Bronchial epithelial cell (primary cell): Measurements from ENCODE around the gene SH3RF1. TPM values are rescaled to one million over a fixed set of nuclear protein-coding genes. Genes with fewer than 3 reads are reported as not detected.

Source experiments
- DNase-seq: peaks from one replicate; pipeline ENCODE4 v3.0.0-alpha.2; 2010; ENCODE audit warnings: low read depth
- FAIRE-seq: peaks from 2 replicates; lab custom pipeline; 2011; peaks lifted over from hg19 to GRCh38; lab: Jason Lieb, UNC
- H3K27me3 ChIP-seq: 2 replicates; pipeline ENCODE4 v1.5.1; 2011; ENCODE audit warnings: low read length; ENCODE audit not compliant: control insufficient read depth, insufficient read depth
- H3K36me3 ChIP-seq: 2 replicates; pipeline ENCODE4 v1.5.1; 2011; ENCODE audit warnings: low read length; ENCODE audit not compliant: control insufficient read depth, insufficient read depth
- H3K4me3 ChIP-seq: 2 replicates; pipeline ENCODE4 v1.5.1; 2011; ENCODE audit warnings: mild to moderate bottlenecking, low read depth, low read length, control low read depth
- CTCF ChIP-seq: IDR thresholded peaks from 2 replicates; pipeline ENCODE4 v1.5.1; 2011; ENCODE audit warnings: mild to moderate bottlenecking, moderate library complexity, low read length, control low read depth, inconsistent platforms; ENCODE audit not compliant: insufficient read depth, severe bottlenecking
- total RNA-seq: library from RNA; depleted of rRNA; stranded (reverse); fragments of >200 nt; gene quantifications from 2 replicates; pipeline ENCODE4 v1.2.1, GENCODE V29; 2014

Gene SH3RF1
- total RNA-seq, 1 donor from 2014 or later = 9.0 TPM

DNA sequence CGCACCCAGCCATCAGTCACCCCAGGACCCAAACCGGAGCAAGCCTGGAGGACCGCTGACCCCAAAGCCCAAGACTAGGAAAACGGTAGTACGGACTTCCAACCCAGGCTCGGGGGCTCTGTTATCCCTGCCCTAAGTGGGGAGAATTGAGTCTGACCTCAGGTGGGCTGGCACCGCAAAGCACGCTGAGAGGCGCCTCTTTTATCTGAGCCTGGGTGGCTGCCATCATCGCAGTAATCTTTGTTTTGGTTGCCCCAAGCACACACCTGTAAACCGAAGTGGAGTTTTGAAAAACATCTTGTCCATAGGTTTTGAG lies 894 bp upstream of the SH3RF1 start:
- DNase-seq (no peak), FAIRE-seq (no peak)
- Histone ChIP-seq H3K36me3 (no peaks in the 10 kb centered on the region), H3K4me3 (peak overlapping the region; percentile 61), H3K27me3 (no peaks in the 10 kb centered on the region)
- no peak for TF ChIP-seq CTCF

- peaks cover 1% of the 10 kb centered on the region for H3K36me3 ChIP-seq
- no peaks in the 10 kb centered on the region for H3K27me3 ChIP-seq
- no peak for DNase-seq
- peak; percentile 47 for TF ChIP-seq CTCF
- no peak for FAIRE-seq
- H3K4me3 ChIP-seq = peak overlapping the region; percentile 61
Observed at GRCh38 chr4:169269916-169270809, 593 bp downstream of the SH3RF1 start.

- H3K4me3 ChIP-seq = peak overlapping the region; percentile 61
- no peaks in the 10 kb centered on the region for H3K27me3 ChIP-seq
Observed at GRCh38 chr4:169268951-169269760, 1.6 kb downstream of the SH3RF1 start.

GRCh38 chr4:169267070-169267469 lies 3.7 kb downstream of the SH3RF1 start:
- no peak for FAIRE-seq
- no peak for TF ChIP-seq CTCF

More at GRCh38 chr4:169268951-169269760, 1.6 kb downstream of the SH3RF1 start:
- peak; percentile 56 for DNase-seq
- peaks cover 5% of the 10 kb centered on the region for H3K36me3 ChIP-seq
- FAIRE-seq = no peak
- TF ChIP-seq CTCF = no peak

GRCh38 chr4:169266661-169267060 lies 4.1 kb downstream of the SH3RF1 start:
- FAIRE-seq (no peak), DNase-seq (no peak)
- H3K27me3 ChIP-seq = no peaks in the 10 kb centered on the region
- TF ChIP-seq CTCF = no peak
- peaks cover 5% of the 10 kb centered on the region for H3K36me3 ChIP-seq
- H3K4me3 ChIP-seq = no peak overlapping the region

More at GRCh38 chr4:169267070-169267469, 3.7 kb downstream of the SH3RF1 start:
- Histone ChIP-seq H3K4me3 (no peak overlapping the region), H3K36me3 (peaks cover 5% of the 10 kb centered on the region), H3K27me3 (no peaks in the 10 kb centered on the region)
- DNase-seq = no peak
